ENCODE measurements around the gene LRRC15.

Gene LRRC15

DNA sequence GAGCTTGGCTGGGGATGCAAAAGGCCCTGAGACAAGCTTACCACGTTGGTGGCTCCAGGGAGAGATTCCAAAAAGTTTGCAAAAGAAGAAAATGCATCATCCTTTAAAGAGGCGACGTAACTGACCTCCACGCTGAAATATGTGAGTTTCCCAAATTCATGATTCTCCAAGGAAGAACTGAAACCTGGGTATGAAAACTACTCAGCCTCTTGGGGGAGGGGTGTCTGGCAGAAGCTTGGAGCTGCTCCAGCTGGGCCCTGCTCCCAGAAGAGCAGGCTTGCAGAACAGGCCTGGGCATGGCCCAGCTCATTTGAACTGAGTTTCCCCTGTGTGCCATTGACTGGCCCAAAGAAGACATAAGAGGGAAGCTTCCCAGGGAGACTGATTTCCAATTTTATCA lies 39.0 kb downstream of the LRRC15 start:
- TF ChIP-seq, protein P1, sequence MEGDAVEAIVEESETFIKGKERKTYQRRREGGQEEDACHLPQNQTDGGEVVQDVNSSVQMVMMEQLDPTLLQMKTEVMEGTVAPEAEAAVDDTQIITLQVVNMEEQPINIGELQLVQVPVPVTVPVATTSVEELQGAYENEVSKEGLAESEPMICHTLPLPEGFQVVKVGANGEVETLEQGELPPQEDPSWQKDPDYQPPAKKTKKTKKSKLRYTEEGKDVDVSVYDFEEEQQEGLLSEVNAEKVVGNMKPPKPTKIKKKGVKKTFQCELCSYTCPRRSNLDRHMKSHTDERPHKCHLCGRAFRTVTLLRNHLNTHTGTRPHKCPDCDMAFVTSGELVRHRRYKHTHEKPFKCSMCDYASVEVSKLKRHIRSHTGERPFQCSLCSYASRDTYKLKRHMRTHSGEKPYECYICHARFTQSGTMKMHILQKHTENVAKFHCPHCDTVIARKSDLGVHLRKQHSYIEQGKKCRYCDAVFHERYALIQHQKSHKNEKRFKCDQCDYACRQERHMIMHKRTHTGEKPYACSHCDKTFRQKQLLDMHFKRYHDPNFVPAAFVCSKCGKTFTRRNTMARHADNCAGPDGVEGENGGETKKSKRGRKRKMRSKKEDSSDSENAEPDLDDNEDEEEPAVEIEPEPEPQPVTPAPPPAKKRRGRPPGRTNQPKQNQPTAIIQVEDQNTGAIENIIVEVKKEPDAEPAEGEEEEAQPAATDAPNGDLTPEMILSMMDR (IDR thresholded peaks at IDR 0.05; ENCODE audit: insufficient read depth, low read depth, low read length, missing control alignments), result no peak
- no peak overlapping the region for H3K4me3 ChIP-seq (ENCODE audit: low read length)
- peak; percentile 97 for DNase-seq (ENCODE audit: low read depth)

DNA sequence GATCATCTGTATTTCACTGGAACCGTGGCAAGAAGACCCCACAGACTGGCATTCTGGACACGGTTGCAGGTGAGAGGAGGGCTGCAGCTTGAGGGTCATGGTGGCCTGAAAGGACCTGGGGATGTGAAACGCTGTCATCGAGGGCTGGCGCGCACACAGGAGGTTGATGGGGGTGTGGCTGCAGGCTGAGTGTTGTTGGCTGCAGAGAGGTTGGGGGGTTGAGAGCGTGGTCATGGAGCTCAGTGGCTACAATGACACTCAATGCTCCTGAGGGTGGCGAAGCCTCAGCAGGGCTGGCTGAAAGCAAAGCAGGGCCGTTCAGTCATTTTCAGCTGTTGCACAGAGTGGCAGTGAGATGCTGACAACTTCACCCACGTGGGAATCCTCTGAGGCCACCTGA lies 39.4 kb downstream of the LRRC15 start:
- DNase-seq (ENCODE audit: low read depth), result no peak
- TF ChIP-seq, protein P1 (IDR thresholded peaks at IDR 0.05; ENCODE audit: insufficient read depth, low read depth, low read length, missing control alignments), result no peak
- H3K4me3 ChIP-seq (ENCODE audit: low read length), result no peak overlapping the region

DNA sequence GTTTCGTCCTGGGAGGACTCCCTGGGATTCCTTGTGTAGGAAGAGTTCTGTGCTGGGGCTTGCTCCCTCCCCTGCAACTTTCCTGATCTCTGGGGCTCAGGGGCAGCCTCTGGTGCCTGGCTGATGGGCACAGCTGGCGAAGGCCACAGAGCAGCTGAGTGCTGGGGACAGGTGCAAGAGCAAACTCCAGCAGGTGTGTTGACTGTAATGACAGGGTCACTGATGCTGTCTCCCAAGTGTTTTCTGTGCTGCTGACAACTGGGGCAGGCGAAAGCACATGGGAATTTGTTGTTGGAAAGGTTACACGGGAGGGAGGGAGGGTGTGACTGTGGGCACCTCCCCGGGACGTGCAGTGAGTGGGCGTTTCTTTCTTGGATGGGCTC lies 40.0 kb downstream of the LRRC15 start:
- no peak for DNase-seq (ENCODE audit: low read depth)
- H3K4me3 ChIP-seq (ENCODE audit: low read length), result no peak overlapping the region
- TF ChIP-seq, protein P1 (IDR thresholded peaks at IDR 0.05; ENCODE audit: insufficient read depth, low read depth, low read length, missing control alignments), result no peak

DNA sequence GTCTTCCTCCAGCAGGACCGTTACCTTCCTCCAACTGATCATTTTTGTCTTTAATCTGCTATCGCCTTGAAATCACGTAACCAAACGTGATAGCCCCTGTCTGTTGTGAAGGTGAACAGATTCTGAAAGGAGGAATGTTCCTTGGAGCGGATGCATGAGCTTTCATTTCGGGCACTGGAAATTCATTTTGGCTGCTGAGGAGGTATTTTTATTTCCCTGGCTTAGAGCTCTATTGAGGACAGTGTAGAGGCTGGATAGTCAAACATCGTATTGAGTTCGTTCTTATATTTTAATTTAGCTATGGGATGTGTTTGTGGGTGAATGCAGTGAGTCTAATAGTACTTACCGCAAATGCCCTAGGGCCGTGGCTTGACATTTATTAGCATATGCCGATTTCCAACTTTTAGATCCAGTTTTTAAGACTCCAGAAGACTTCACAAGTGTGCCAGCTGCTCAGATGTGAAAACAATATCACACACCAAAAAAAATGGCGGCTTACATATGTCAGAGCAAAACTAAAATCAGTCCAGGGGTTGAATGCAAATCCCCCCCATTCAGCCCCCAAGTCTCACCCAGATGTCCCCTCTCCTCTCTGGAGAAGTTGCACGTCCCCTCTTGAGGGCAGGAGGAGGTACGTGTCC lies 40.5 kb downstream of the LRRC15 start:
- H3K4me3 ChIP-seq (ENCODE audit: low read length), result no peak overlapping the region
- TF ChIP-seq, protein P1 (IDR thresholded peaks at IDR 0.05; ENCODE audit: insufficient read depth, low read depth, low read length, missing control alignments), result no peak

DNA sequence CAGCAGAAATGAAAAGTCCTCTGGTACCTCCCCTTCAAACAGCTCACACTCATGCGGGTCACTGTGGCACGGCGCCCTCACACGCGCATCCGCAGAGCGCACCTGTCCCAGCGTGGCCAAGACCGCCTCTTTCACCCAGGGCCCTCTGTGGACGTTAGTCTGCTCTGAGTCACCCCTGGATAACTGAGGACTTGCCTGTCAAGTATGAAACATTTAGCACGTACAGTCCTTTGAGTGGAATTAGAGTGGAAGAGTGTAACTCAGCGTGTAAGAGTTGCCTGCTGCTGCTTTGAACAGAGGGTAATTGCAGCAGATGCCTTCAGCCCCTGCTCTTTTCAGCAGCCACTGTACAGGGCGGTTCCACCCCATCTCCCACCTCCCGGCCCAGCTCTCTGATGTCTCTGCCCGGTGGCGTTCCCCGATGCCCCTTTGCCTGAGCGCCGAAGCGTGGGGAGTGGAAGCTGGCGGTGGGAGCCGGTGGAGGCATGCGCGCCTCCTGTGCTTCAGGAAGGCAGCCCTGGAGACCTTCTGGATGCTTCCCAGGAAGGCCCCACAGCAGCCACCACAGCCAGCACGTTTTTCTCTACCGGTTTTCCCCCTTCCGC lies 41.4 kb downstream of the LRRC15 start:
- H3K4me3 ChIP-seq (ENCODE audit: low read length), result no peak overlapping the region
- TF ChIP-seq, protein P1 (IDR thresholded peaks at IDR 0.05; ENCODE audit: insufficient read depth, low read depth, low read length, missing control alignments), result no peak
- peak; percentile 91 for DNase-seq (ENCODE audit: low read depth)

More for the DNA sequence above, 40.5 kb downstream of the LRRC15 start:
- DNase-seq (ENCODE audit: low read depth), result no peak

DNA sequence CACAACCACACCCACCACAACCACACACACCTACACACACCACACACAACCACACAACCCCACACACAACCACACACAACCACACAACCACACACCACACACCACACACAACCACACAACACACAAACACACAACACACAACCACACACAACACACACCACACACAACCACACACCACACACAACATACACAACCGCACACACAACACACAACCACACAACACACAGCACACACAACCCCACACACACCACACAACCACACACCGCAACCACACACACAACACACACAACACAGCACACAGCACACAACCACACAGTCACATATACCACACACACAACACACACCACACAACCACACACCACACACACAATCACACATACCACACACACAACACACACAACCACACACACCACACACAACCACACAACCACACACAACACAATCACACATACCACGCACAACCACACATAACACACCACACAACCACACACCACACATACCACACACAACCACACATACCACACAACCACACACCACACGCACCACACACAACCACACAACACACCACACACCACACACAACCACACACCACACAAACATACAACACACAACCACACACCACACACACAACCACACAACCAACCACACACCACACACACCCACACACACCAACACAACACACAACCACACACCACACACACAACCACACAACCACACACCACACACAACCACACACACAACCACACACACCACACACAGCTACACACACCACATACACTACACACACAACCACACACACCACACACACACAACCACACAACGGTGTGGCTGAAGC lies 42.1 kb downstream of the LRRC15 start:
- peak; percentile 51 for DNase-seq (ENCODE audit: low read depth)
- TF ChIP-seq, protein P1 (IDR thresholded peaks at IDR 0.05; ENCODE audit: insufficient read depth, low read depth, low read length, missing control alignments), result no peak
- H3K4me3 ChIP-seq (ENCODE audit: low read length), result no peak overlapping the region

Data from epithelial cell of esophagus (primary cell).